ENCODE results near the gene ME3.

The ME3 gene

DNA sequence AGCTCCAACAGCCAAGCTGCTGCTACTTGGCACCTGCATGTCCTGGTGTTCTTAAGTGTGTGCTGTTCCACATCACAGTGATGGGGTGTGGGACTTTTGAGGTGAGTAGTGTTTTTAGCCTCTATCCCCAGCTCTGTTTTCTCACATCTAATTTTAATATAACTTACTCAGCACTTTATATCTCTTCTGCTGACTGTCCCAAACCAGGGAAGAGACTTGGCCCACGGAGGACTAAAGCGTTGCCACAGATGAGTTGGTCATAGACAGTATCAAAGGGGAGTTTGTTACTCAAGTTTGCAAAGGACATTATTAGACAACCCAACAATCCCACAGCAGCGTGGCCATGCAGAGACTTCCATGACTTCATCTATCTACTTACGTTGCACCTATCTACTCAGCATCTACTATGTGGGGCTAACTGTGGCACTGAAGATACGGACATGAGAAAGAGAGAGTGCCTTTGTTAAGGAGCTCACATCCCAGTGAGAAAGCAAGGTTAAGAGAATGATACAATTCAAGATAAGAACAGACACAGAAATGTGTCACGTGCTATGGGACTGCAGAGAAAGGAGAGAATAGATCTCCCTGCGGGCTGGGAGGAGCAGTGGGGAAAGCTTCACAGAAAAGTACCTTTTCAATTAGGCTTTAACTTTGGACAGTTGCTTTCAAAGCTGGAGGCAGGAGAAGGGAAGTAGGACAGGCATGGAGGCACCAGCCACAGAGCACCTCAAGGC lies 82.4 kb downstream of the ME3 start:
- H3K4me3 ChIP-seq (ENCODE audit: low read depth, low read length), result no peak overlapping the region

GRCh38 chr11:86589204-86589603 lies 83.2 kb downstream of the ME3 start:
- no peak overlapping the region for H3K4me3 ChIP-seq (ENCODE audit: low read depth, low read length)

- no peak overlapping the region for H3K4me3 ChIP-seq (ENCODE audit: low read depth, low read length)
These were observed 83.8 kb downstream of the ME3 start for GRCh38 chr11:86588566-86589090.

DNA sequence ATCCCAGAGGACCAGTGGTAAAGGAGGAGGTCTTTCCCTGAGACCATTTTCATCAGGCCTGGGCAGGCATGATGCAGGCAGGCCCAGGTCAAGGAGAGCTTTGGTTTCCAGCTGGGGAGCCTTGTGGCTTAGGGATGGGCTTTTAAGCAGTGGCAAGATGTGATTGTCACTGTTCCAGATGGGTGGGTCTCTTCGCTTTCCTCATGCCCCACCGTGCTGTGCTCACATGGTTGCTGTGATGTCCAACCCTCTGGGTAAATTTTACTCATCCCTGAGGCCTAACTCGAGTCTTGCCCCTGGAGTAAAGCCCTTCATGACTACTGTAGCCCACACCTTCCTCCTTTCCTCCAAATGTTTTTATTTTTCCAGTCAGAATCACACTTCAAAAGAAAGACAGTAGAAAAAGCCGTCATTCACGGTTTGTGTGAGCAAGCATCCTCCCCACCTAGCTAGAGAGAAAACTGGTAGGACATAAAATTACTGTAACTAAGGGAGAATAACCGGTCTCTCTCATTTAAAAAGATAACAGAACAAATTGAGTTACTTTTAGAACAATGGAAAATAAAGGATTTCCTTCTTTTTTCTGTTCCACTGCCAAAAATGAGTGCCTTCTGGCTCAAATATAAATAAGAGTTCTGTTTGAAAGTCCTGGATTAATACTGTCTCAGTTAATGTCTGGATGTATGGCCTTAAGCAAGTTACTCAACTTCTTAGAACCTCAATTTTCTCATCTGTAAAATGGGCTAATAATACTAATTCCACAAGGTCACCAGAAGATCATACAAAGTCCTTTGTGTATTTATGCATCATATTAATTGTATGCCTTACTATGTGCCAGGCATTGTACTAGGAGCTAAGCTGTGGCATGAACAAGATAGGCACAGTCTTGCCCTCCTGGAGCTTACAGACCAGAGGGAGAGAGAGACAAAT lies 84.9 kb downstream of the ME3 start:
- H3K4me3 ChIP-seq (ENCODE audit: low read depth, low read length), result no peak overlapping the region

GRCh38 chr11:86586307-86586706 lies 86.1 kb downstream of the ME3 start:
- no peak overlapping the region for H3K4me3 ChIP-seq (ENCODE audit: low read depth, low read length)

GRCh38 chr11:86582898-86583297 lies 89.5 kb downstream of the ME3 start:
- no peak overlapping the region for H3K4me3 ChIP-seq (ENCODE audit: low read depth, low read length)

- H3K4me3 ChIP-seq (ENCODE audit: low read depth, low read length), result no peak overlapping the region
These were observed 91.9 kb downstream of the ME3 start for GRCh38 chr11:86580535-86580934.

DNA sequence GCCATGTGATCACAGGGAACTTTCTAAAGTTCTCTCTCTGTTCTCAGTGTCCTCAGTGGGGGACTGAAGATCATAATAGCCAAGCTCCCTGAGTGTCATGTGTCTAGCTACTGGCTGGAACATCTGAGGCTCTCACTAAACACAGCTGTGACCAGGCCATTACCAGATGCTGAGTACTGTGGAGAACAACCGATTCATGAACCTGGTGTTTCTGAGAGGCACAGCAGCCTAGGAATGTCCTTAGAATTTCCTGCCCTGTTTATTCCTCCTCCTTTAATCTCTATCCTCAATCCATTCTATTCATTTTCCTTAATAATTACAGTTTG lies 93.0 kb downstream of the ME3 start:
- no peak overlapping the region for H3K4me3 ChIP-seq (ENCODE audit: low read depth, low read length)

DNA sequence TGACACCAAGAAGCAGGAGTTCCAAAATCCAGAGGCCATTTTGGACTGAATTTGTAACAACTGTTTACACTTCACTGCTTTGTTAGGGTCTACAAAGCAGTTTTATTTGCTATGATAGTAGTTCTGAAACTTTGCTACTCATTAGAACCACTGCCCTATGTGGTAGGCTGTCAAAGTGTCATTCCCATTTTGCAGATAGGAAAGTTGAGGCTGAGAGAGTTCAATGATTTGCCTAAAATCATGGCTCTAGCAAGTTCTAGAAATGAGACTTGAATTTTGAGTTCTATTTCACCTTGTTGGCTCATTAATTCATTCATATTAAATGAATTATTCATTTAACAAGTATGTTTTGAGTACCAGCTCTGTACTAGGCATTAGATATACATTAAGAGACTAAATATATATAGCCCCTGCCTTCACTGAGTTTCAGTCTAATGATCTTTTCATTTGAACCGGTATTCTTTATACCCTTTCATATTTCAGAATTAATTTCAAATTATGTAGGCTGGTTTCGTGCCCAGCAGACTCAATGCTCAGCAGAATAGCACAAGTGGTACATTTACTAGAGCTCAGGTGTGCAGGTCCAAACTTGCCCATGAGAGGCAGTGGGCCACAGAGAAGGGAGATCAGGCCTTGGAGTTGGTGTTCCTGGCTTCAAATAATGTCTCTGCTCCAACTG lies 93.5 kb downstream of the ME3 start:
- H3K4me3 ChIP-seq (ENCODE audit: low read depth, low read length), result no peak overlapping the region

GRCh38 chr11:86577644-86578636 lies 94.5 kb downstream of the ME3 start:
- H3K4me3 ChIP-seq (ENCODE audit: low read depth, low read length), result no peak overlapping the region

DNA sequence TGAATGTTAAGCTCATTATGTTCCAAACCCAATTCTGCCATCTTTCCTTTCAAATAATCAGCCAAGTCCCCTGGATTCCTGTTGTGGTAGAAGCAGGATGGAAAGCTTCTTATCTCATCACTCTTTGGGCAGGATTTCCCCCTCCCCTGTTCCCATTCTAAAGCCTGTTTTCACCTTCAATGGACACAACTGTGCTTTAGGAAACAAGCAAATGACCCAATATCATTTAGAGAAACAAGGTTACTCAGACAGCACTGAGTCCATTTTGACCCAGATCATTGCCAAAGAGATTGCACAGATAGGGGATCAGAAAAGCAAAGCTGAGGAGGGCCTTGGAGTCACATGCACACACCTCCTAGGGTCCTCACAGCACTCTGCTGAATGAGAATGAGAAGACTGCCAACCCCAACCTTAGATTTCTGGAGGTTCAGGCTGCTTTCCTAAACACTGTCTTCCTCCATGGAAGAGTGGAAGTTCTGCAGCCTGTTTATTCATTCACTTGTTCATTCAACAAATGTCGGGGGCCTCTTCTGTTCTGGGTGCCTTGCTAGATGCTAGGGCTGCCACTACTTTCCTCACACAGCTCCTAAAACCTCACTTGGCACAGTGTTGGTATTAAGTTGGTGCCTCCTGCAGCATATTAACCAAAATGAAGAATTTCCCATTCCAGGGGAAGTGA lies 95.3 kb downstream of the ME3 start:
- H3K4me3 ChIP-seq (ENCODE audit: low read depth, low read length), result no peak overlapping the region

- H3K4me3 ChIP-seq (ENCODE audit: low read depth, low read length), result no peak overlapping the region
These were observed 96.5 kb downstream of the ME3 start for GRCh38 chr11:86575927-86576326.

DNA sequence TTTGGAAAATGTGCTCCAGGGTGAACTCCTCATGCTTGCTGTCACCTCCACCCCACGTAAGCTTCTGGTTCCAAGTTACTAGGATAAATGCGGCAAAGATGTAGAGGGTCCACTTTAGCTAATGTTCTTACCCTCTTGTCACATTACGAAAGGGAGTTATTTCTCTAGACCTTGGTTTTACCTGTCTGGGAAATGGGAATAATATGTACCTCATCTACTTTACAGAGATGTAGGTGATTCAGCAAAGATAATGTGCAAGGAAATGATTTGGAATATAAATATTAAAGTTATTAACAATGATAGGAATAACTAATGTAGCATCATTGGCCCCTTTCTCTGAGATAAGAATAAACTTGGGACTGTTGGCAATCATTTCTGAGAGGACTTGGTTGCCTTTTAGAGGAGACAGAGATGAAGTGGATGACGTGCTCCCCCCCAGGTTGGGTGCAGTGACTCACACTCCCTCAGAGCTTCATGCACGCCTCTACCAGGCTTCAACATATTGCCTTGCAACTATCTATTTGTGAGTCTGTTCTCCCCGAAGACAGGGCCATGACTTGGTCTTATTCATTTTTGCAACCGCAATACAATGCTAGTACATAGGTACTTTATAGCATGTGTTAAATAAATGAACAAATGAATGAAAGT lies 97.1 kb downstream of the ME3 start:
- H3K4me3 ChIP-seq (ENCODE audit: low read depth, low read length), result no peak overlapping the region

GRCh38 chr11:86574493-86575207 lies 97.8 kb downstream of the ME3 start:
- no peak overlapping the region for H3K4me3 ChIP-seq (ENCODE audit: low read depth, low read length)

GRCh38 chr11:86571273-86571948 lies 101.0 kb downstream of the ME3 start:
- H3K4me3 ChIP-seq (ENCODE audit: low read depth, low read length), result no peak overlapping the region

GRCh38 chr11:86570451-86570850 lies 102.0 kb downstream of the ME3 start:
- no peak overlapping the region for H3K4me3 ChIP-seq (ENCODE audit: low read depth, low read length)

GRCh38 chr11:86570020-86570419 lies 102.4 kb downstream of the ME3 start:
- H3K4me3 ChIP-seq (ENCODE audit: low read depth, low read length), result no peak overlapping the region

GRCh38 chr11:86569109-86569508 lies 103.3 kb downstream of the ME3 start:
- H3K4me3 ChIP-seq (ENCODE audit: low read depth, low read length), result no peak overlapping the region

Data from iPS-11a (cell line).